GM19463 (cell line): ENCODE data around the gene LHPP.

ENCODE experiments used
- ATAC-seq: cut with Tn5 transposase; IDR thresholded peaks from one replicate; pipeline ENCODE4 v1.9.1; 2021; ENCODE audit warnings: mild to moderate bottlenecking, moderate library complexity; ENCODE audit not compliant: unreplicated experiment

Gene LHPP

DNA sequence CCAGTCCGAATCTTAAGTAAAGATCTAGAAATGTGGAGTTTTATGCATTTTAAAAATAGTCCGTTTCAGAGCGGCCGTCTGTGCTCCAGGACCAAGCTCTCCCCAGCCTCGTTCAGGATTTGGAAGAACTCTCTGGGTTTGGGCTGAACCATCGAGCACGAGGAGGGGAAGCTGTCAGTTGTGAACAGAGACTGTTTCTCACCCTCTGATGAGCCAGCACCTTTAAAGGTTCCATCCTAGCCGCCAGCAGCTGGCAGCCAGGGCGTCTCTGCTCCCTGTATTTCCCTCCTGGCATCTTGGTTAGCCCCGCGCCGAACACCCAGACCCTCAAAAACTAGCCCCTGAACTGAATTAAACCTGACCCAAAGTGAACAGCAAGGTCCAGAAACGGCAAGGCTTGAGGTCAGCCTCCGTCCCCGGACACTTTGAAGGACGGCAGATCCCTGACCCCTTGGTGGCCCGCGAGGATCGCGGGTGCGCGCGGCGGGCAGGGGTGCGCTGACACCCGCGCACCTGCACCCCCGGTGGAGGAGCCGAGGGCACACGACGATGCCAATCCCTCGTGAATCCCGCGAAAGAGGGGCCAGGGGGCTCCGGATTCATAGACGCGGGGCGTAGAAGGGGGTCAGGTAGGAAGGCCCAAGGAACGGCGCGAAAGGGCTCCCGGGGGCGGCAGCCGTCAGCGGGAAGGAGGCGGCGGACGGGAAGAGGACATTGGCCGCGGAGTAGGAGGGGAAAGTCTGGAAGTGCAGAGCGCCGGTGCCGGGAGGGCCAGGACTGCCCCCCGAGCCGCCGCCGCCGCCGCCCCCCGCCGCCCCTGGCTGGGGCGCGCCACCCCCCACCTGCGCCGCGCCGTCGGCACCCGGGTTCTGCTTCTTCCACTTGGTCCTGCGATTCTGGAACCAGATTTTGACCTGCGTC lies 14.5 kb upstream of the LHPP start:
- ATAC-seq = no peak

DNA sequence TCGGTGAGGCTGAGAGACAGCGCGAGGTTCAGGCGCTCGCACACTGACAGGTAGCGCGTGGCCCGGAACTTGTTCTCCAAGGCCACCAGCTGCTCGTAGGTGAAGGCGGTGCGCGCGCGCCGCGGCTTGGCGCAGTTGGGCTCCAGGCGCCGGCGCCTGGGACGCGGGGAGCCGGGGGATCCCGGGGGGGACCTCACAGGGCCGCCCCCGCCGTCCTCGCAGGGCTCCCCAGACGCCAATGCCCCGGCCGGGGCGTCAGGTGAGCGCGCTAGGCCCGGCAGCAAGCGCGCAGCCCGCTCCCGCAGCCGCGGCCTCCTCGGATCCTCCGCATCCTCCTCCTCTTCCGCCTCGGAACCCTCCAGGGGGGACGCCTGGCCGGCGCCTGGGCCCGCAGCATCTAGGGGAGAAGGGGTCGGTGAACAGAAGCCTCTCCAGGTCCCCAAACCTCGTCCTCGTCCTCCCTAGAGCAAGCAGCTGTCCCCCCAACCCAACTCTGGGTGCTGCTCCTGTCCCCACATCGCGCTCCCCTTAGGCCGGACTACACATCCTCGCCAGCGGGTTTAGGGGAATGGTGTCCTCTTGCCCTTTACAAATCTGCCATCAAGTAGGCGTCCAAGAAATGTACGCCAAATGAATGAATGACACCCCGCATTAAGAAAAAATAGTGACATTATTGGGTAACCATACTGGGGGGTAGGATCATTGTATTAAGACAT lies 13.7 kb upstream of the LHPP start:
- ATAC-seq = no peak

DNA sequence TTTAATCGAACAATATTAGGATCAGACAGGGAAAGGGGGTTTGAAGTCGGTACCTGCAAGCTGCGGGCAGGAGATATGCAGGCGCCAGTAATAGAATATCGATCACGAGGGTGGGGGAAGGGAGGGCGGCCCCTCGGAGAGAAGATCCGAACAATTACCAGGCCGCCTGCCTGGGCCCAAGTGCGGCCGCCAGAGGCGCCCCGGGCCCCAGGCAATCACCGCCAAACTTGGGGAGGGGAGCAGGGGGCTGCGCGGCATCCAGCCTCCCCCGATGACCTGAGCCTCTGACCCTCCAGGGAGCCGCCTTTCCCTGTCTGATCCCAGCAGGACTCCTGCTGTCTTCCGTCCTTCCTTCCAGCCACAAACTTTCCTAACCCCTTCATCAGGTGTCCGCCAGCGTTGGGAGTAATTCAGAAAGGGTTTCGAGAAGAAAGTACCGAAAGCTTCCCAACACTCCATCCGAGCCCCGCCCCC lies 12.9 kb upstream of the LHPP start:
- no peak for ATAC-seq

DNA sequence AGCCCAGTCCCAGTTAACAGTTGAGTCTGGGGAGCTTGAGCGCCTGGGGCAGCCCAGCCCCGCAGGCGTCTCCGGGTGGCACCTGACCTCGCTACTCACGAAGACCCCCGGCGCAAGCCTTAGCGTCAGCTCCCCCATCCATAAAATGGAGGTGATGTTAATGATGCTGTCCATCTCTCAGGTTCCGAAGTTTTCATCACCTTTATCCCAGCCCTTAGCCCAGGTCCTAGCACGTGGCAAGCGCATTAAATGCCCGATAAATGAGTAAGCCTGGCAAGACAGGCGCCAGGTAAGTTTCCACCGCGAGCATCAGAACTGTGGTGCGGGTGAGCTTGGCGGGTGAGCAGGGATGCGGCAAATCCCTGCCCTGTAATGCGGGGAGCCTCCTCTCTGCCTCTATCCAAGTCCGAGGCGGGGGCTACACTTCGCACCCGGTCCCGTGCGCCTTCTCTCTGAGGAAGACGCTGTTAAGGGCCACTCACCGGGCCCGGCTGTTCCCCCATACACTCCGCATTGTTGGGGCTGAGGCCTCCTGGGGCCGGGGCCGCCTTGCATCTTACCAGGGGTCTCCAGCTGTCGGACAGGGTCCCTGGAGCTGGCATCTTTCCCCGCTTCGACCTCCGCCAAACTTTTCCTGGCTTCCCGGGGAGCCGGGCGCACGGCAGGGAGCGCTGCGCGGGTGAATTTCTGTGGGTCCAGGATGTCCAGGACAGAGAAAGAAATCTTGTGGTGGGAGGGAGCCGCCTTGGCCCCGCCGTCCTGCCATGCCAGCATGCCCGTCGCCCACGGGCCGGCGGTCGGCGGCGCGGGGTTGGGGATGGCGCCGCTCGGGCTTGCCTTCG lies 12.2 kb upstream of the LHPP start:
- no peak for ATAC-seq

DNA sequence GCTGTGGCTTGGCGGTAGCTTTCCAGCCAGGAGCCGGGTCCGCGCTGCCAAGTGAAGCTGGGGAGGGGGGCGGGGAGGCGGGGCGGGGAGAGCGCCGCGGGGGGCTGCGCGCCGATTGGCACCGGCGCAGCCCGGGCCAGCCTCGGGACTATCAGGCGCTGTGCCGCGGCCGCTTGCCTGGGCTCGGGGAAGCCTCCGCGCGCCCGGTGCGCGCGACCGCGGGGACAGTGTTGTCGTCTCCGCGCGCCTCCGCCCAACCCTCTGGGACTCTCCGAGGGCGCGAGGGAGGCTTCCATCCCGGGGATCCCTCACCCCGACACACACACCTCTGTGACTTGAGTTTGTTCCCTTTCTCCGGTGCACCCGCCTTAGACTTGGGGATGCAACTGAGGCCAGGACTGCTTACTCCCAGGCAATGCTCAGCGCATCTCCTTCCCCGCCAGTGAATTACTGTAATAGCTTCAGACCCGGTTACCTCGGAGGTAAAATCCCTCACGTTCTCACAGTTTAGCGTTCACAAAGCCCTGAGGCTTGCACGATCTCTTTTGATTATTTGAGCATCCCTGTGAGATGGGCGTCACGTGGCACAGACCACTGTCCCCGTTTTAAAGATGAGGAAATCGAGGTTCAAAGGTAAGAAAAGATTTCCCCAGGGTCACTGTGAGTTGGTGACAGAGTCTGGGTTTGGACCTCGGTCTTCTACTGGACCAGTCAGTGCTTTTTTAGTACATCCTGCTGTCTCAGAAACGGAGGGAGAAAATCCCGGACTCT lies 11.4 kb upstream of the LHPP start, which contains the start of gene NKX1-2:
Gene NKX1-2 (minus strand): TSS at position 24 of the 771 bp plus-strand sequence. CDS start 92 bp downstream, outside the sequence.
- no peak for ATAC-seq

DNA sequence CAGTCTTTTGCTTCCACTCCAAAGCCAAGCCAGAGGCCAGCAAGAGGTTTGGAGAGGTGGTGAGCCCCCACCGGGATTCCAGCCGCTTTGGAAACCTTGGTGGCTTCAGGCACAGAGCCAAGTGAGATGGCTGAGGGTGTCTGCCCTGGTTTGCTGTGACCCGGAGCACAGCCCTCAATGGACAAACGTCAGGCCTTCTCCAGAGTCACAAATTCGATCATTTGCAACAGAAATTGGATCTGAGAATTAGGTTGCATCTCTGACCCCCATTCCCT lies 10.9 kb upstream of the LHPP start:
- no peak for ATAC-seq

DNA sequence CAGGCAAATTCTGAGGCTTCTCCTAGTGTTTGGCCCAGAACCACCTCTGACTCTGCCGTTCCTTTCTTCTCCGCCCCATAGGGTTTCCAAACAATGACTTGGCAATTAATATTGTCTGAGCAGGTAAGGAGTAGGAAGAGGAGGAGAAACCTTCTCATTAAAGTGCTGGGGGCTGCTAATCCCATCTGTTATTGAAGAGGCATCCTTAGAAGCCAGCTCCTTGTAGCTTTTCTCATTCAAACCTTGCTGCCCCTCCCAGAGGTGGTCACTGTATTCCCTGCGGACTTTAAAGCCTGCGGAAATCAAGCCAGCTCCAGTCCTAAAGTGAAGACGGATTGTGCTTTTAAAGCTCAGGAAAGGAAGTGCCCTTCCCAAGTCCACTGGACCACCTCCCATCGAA lies 10.3 kb upstream of the LHPP start:
- no peak for ATAC-seq

DNA sequence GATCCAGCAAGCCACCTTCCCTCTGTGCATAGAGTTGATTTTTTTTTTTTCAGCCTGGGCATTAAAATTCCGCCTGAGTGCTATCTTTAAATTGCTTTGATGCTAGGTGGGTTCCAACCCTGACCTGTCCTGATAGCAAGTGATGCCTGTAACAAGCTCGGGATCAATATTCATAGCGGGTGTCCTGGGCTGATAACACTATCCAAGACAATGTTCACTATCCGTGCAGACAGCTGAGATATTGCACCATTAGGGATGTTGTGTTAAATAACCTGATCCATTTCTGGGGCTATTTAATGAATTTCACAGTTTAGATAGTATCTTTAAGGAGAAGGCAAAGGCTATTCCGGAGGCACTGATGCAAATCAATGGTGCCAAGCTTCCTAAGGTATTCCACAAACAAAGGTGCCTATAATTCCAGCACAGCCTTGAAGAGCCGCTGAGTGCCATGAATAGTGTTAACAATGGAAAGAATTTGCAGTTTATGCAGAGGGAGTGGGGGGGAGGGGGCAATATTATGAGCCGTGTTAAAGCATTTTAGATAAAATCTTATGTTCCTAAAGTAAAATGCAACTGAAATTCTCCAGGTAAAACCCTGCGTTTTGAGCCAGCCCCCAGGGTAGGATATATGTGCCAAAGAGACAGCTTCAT lies 7.5 kb upstream of the LHPP start:
- ATAC-seq = no peak

DNA sequence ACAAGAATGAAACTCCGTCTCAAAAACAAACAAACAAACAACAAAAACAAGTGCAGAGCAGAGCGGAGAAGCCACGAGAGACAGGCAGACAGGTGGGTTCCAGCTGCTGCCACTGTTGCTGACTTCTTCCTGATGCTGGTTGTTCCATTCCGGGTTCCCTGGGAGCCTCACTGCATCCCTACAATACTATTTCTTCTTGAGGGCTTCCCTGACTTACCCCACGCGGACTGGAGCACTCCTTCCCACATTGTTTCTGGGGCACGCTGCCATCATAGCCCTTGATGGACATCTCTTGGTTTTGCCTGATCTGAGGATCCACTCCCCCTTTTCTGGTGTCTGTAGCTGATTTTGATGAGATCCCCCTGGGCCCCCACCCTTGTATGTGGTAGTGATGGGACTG lies 6.2 kb upstream of the LHPP start:
- ATAC-seq = no peak

DNA sequence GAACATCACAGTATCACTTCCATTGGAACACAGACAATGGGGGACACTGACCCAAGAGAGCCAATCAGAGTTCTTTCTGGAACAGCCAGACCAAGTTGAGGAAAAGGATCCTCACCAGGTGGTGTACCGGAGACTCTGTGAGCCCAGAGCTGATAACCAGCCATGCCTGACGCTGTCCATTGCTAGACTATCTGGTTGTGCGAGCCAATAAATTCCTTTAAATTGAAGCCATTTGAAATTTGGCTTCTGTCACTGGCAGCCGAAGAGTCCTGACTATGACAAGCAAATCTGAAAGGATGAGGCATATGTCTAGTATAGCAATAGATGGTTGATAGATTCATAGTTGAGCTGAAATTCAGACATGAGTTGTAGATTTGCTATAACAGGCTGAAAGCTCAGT lies 3.1 kb upstream of the LHPP start:
- ATAC-seq = no peak

DNA sequence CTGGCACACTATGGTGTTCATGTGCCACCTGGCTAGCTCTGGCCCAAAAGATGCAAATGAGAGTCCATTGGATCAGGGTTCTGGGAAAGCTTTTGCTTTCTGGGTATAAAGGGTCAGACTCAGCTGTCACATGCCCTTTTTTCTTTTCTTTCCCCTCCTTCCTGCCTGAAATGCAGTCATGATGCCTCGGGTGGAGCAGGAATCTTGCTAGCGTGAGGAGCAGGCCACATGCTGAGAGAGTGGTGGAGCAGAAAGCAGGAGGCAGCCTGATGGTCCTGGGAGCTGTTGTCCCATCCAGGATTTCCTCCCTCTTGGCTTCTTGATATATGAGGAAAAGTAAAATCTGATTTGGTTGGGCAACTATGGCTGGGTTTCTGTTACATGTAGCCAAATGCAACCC lies 2.7 kb upstream of the LHPP start:
- ATAC-seq = no peak

DNA sequence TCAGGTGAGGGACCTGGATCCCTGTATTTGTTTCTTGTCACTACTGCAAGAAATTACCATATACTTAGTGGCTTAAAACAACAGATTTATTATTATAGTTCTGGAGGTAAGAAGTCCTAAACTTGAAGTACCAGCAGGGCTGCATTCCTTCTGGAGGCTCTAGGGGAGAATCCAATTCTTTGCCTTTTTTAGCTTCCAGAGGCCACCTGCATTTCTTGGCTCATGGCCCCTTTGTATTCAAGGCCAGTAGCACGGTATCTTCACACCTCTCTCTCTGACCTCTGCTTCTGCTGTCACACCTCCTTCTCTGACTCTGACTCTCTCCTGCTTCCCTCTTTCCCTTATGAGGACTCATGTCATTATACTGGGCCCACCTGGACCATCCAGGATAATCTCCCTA lies 2.2 kb upstream of the LHPP start:
- no peak for ATAC-seq

DNA sequence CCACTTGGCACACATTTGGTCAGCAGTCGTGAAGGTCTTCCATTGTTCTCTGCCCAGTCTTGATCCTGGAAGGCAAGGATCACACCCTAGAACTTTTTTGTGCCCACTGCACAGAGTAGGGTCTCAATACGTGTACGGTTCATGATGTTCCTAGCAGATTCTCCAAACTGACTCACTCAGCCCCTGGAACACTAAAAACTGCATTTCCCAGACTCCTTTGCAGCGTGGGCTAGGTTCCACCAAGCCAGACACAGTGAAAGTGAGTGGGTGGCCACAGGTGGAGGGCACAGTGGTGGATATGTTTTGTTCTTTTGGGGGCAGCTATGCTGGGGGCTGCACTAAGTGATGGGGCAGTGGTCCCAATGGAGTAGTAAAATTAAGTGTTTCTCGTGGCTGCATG lies 1.5 kb upstream of the LHPP start:
- no peak for ATAC-seq

DNA sequence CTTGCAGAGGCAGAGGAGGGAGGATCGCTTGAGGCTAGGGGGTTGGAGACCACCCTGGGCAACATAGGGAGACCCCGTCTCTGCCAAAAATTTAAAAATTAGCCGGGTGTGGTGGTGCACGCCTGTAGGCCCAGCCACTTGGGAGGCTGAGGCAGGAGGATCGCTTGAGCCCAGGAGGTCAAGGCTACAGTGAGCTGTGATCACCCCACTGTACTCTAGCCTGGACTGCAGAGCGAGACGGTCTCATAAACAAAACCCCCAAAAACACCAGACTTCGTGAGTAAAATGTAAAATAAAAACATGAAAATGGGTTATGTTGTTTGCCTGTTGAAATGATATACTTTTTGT lies 699 bp downstream of the LHPP start:
- ATAC-seq = no peak

DNA sequence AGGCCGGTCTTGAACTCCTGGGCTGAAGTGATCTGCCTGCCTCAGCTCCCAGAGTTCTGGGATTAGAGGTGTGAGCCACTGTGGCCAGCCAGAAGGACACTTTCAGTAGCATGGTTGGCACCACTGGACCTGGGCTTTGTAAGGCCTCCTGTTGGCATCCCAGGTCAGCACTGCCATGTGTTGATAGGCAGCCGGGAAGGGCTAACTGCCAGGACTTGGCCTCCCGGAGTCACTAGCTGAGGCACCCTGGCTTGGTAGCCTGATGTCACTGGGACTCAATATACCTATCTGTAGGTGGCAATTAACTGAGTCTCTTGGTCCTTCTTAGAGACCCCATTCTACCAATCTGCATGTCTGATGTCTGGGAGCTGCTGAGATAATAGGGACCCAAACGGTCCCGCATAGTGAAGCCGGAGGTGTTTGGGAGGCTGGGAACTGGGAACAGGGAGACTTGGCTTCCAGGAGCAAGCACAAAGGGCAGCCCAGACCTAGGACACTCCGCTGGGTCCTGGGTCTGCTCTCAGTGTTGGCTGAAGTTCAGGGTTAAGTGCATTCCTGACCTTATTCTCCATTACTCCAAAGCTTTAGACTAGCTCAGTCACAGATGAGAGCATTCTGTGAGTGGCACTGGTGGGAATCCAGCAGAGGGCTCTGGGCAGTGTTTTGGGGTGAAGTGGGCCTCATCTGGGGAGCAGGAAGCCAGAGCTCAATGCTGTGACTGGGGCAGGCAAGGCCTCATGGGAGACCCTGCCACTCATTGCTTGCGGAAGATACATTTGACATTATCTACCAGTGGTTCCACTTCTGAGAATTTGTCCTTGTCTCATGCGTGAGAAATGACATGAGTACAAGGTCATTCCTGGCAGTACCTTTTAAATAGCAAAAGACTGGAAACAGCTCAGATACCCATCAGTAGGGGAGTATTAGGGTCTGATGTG lies 2.7 kb downstream of the LHPP start:
- no peak for ATAC-seq

DNA sequence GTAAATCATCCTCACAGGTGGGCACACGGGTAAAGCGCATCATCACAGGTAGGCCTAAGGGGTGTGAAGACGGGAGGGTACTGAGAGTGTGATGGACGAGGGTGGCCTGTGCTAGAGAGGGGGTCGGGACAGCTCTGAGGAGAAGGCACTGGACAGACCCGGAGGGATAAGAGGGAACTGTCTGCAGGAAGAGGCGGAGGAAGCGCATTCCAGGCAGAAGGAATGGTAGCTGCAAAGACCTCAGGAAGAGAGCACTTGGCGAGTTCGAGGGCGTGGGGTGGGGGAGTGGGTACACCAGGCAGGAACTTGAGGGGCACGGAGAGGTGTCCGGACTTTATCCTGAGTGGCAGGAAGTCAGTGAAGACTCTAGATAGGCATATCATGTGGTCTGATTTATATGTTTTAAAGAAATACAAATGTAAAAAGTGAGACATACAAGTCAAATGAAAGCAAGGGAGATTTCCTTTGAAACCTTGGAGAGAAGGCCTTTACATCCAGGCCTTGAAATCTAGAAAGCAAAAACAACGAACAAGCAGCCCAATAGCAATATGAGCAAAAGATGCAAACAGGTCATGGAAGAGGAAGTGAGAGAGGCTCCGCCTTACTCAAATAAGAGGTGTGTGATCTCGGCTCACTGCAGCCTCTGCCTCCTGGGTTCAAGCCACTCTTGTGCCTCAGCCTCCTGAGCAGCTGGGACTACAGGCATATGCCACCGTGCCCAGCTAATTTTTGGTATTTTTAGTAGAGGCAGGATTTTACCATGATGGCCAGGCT lies 3.6 kb downstream of the LHPP start:
- peak; percentile 28 for ATAC-seq

DNA sequence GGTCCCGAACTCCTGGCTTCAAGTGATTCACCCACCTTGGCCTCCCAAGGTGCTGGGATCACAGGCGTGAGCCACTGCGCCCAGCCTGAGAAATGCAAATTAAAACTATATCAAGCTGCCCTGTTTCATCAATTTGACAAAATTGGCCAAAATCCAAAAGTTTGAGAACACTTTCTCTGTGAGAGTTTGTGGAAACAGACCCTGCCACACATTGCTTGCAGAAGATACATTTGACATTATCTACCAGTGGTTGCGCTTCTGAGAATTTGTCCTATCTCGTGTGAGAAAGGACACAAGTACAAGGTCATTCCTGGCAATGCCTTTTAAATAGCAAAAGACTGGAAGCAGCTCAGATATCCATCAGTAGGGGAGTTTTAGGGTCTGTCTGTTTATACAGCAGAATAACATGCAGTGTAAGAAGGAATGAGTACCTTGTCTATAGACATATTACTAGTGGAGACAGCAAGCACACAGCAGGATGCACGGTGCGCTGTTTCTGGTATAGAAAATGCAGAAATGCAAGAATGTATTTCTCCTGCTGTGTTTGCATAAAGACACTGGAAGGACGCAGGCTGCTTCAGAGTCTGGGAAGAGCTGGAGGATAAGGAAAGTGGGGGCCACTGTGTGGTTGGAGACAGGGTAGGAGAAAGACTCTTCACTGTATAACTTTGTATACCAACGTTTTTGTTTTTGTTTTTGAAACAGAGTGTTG lies 4.3 kb downstream of the LHPP start:
- ATAC-seq = no peak

DNA sequence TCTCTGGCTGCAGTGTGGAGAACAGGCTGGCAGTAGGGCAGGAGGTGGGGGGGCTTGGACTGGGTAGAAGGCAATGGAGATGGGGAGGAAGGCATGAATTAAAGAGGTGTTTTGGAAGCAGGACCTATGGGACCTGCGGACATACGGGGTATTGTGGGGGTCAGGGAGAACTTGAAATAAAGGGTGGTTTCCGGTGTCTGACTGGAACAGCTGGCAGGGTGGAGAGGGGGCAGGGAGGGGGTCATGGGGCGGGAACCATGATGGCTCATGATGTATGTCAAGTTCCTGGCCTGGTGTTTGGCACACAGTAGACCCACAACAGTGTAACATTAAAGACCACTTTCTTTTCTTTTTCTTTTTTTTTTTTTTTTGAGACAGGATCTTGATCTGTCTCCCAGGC lies 5.5 kb downstream of the LHPP start:
- ATAC-seq = no peak
